Stimulated activated naive CD8-positive, alpha-beta T cell treated with anti-CD3 and anti-CD28 coated beads, Interleukin-15, Interleukin-2, amounts not matched to agents 100 U/mL and 50 U/mL, for 24 hours (primary cell): ENCODE results near the gene COX7A2.

Source experiments
- ATAC-seq: fragments of 150-1000 bp; cut with Tn5 transposase; one replicate; pipeline ENCODE4 v1.10.0; 2021
- DNase-seq: peaks from one replicate; pipeline ENCODE4 v3.0.0; 2021

The COX7A2 gene

DNA sequence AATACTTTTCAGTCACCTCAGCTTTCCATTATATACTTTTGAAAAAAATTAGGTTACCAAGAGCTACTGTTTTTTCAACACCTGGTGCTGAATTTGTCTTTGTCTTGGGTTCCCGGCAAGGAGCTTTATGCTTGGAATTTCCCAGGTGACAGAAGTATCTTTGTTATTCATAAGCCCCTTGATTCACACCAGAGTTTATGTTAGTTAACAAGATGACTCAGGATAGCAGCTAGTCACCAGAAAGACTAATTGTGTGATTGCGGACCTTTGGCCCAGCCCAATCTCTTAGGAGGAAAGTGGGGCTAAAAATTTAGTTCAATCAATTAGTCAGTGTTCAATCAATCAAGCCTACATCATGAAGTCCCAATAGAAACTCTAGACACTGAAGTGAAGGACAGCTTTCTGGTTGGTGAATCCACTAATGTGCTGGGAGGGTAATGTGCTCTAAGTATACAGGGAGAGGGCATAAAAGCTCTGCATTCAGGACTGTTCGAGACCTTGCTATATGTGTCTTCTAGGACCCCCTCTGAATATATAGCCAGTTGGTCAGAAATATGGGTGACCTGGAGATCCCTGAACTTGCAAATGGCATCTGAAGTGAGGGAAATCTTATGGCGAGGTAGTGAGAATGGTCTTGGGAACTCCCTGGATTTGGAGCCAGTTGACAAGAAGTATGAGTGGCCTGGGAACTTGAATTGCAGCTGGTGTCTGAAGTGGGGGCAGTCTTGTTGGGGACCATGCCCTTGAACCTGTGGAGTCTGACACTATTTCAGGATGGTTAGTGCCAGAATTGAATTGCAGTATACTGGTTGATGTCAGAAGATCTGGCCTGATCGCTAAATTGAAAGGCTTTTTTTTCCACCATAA, 24.8 kb upstream of the COX7A2 start:
- DNase-seq (no peak), ATAC-seq (peak; percentile 65)

DNA sequence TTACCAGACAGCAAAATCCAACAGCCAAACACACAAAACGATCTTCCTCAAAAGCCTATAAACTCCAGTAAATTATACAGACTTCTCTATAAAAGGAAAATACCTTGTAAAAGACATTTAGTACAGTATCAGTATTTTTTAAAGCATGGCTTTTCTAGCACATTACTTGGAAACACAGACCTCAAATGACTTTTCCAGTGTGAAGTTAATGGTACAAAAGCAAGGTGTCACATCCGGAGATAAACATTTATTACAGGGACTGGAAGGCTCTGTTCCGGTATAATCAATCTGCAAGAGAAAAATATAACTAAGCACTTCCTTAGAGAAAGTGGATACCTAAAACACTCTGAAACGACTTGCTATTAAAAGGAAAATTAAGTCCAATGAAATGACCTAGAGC, 23.9 kb upstream of the COX7A2 start:
- no peak for ATAC-seq
- DNase-seq, result no peak

DNA sequence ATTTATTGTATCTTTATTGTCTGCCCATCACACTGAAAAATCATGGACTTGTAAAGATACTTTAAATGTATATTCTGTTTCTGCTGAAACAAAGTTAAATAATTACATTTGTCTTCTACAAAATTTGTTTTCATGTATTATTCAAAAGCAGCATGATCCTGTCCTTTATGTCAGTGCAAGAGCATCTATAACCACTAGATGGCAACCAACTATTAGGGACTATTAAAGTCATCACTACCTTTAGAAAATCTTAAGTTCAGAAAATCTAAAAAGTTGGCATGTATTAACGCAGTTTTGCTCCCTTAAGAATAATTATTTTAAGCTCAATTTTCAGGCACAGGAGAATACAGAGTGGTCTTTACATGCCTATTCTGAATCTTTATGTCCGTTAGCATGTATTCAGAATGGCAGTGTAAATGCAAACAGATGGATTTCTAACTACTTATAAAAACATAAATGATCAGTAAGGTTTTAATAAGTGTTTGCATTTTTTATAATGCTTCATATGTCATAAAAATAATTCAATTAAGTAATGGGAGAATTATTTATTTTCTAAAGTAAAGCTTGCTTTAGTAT, 23.2 kb upstream of the COX7A2 start:
- DNase-seq (no peak), ATAC-seq (no peak)

DNA sequence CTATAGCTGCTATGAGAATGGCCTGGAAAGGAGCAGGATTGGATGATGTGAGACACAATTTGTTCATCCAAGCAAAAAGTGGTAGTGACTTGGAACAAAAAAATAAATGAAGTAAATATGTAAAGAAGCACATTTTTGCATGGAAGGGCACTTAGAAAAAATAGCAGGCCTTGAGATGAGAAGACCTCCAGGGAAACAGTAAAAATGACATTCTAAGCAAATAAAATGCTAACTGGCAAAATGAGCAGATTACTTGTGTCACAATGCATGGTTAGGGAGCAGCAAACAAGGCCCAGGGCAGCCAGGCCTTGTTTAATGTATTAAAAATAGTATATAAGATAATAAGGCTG, 19.8 kb upstream of the COX7A2 start:
- DNase-seq, result no peak
- ATAC-seq, result no peak

DNA sequence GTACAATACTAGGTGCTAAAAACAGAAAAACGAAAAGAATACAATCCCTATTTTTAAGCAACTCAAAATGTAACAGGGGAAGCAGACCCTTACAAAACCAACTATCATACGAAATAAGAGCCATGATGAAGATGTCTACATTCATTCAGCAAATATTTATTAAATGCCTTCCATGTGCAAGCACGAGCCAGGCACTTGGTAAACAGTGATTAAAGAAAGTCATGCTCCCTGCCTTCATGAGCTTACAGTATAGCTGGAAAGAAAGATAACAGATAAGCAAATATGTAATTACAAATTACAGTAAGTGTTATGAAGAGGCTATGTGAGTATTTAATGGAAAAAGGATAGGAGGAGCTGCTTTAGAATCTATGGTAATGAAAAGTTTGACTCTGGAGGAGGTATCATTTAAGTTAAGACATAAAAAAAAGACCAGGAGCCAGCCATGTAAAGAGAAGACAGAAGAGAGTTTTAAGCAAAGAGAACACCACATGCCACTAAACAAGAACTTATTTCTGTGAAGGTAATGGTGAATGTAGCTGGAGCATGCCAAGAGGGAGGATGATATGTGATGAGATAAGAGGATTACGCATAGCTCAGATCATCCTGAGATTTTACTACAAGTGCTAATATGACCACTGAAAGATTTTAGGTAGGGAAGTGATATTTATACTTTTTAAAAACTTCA, 19.3 kb upstream of the COX7A2 start:
- no peak for ATAC-seq

DNA sequence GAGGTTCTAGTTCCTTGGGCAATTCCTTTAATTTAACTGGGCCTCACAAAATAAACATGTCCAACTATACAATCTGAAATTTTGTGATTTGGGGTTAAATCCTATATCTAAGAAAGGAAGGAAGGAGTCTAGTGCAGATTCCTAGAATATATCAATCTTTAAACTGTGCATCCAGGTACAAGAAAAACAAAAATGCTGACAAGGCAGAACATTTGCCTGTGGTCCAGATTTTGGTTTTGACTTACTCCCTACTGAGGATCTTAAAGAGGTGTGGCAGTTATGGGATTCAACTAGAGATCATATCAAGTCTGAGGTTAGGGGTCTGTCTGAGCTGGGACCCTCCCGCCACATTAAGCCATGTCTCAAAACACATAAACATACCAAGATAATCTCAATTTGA, 17.7 kb upstream of the COX7A2 start:
- ATAC-seq, result no peak
- no peak for DNase-seq

More for the DNA sequence above, 19.3 kb upstream of the COX7A2 start:
- DNase-seq, result no peak

DNA sequence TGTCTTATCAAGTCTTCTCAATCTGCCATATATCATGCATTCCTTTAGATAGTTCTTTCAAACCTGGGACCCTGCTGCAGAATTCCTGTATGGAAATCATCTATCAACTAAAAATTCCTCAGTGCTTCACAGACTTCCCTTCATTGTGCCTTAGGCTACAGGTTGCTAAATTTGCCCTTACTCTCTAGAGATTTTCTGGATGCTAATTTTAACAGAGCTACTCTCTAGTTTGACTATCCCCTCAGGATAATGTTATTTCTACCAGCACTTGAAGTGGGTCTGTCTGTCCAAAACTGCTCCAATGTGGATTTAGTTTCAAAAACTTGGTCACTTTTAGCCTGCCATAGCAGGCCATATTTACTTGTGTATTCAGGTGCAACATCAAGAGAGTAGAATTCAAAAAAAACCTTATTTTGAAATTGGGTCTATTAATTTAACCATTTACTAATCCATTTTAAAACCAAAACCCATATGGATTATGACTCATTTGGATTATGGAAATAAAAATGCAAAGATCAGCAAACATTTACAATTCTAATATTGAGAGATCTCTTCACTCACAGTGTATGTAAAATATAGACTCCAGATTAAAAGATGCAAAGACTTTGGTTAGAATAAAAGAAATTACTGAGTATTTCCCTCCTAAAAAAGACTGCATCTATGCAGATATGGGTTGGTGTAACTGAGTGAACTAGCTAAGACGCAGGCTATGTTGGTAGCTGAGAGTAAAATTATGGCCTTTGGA, 13.9 kb upstream of the COX7A2 start:
- ATAC-seq, result no peak

DNA sequence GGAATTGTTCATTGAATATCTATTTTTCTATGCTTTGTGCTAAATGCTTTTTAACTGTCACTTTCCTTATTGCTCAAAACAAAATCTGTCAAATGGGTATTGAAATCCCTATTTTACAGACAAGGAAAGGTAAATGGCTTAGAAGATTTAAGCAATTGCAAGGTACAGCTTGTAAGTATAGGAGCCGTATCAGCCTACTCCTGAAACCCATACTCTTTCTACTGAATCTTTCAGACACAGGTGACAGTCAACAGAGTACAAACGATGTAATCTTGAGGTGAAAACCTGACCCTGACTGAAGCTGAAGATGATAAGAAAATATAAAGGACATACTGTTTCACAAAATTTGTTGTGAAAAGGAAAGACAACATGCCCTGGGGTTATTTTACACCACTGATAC, 7.0 kb upstream of the COX7A2 start:
- DNase-seq (no peak), ATAC-seq (no peak)

More for the DNA sequence above, 13.9 kb upstream of the COX7A2 start:
- DNase-seq, result no peak

DNA sequence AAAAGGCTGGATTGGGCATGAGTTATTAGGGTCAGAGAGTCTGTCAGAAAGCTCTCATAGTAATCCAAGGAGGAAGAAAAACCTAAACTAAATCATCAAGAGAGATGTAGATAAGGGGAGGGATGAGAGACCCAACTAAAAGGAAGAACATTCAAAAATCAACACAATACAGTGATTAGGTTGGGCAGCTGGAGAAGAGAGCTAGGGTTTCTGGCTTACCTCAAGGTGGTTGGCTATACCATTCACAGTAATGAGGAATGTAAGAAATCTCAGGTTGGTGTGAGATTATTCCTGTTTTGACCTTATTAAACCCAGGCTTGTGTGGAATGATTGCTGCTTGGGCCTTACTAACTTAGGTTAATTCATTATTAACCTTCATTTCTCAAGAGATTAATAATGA, 6.2 kb upstream of the COX7A2 start:
- ATAC-seq, result no peak
- no peak for DNase-seq

DNA sequence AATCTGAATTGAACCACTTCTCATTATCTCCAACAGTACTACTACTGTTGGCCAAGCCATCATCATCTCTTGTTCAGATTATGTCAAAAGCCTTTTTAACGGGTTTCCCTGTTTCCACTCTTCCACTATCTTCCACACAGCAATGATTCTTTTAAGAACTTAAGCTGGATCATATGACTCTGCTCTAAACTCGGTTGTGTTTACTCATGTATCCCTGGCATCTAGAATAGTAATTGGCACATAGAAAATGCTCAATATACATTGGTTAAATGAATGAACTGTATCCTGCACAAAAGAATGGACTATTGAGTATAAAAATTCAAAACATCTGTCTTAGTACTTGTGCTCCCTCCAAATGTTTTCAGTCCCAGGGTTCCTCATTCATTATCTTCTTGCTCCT, 2.8 kb upstream of the COX7A2 start:
- ATAC-seq (no peak), DNase-seq (no peak)

DNA sequence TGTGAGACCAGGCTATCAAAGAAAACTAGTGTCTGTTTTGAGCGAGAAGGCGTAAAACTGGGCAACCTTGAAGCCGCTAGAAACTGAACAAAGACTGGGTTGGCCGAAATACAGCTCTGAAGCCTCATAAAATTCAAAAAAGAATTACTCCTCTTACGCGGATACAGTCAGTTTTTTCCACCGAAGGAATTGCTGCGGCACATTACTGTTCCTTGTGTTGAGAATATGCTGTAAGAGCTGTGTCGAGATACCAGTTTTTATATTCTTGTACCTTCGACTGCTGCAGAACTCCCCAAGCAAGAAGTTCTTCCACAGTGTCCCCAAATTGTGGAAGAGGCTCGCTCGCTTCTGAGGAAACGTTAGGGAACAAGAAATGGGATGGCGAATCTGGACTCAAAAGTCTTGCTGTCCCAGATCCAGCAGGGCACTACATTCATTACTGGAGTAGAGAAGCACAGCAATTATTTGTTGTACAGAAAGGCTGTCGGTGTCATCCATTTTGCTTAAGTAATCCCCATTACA, 523 bp upstream of the COX7A2 start:
- ATAC-seq, result no peak
- no peak for DNase-seq

DNA sequence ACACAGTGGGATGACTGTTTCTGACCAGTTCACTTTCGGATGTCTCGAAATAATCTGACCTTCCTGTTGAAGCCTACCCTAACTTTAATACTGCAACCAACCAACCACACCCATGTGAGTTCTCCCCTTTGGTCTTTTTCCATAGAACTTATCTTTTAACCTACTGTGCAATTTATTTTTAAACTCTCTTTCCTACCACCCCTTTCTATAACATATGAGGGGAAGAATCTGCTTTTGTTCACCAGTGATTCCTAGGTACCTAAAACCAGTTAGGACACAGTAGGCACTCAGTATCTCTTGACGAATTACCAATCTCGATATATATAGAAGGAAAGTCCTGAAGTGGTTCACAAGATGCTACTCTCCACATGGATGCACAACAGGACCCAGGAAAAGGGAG, 7.0 kb downstream of the COX7A2 start:
- ATAC-seq, result no peak
- DNase-seq, result no peak

DNA sequence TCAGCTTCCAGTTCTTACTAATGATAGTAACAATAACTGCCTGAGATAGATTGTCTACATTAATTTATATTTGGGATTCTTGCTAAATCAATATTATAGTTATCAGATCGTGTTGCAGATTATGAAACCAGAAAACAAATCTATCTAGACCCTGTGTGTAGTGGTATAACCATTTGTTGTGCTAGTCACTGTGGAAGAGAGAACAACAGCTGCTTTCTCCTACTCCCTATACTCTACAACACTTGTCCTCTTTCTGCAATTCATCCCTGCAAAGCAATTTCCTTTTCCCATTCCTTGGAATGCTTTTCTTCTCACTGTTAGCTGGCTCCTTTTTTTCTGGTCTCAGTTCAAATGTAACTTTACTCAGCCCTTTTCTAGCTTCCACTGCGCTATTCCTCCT, 8.3 kb downstream of the COX7A2 start:
- ATAC-seq (no peak), DNase-seq (no peak)

DNA sequence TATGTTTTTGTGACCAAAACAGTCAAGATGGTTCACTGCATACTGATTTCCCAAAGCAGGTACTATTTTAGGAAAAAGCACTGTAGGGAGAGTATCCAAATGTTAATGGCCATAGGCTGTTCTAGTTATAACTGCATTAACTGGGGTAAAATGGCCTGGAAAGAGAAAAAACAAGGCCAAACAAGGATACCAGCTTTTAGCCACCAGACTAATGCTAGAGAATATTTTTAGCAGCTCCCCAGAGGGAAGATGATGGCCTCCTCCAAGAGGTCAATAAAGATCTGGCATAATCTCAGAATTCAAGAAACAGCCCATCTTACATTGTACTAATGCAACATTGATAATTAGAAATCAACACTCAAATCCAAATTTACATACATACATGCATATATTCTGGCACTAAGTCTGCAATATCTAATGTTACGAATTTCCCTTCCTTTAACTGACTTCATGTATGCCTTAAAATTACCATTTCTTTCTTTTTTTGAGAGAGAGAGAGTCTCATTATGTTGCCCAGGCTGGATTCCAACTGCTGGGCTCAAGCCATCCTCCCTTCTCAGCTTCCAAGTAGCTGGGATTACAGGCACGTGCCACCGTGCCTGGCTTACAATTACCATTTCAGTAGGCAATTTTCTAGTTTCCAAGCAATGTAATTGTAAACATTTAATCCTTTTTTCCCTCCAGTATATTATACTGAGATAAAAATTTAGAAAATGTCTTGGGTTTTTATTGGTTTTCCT, 9.3 kb downstream of the COX7A2 start:
- ATAC-seq (no peak), DNase-seq (no peak)

DNA sequence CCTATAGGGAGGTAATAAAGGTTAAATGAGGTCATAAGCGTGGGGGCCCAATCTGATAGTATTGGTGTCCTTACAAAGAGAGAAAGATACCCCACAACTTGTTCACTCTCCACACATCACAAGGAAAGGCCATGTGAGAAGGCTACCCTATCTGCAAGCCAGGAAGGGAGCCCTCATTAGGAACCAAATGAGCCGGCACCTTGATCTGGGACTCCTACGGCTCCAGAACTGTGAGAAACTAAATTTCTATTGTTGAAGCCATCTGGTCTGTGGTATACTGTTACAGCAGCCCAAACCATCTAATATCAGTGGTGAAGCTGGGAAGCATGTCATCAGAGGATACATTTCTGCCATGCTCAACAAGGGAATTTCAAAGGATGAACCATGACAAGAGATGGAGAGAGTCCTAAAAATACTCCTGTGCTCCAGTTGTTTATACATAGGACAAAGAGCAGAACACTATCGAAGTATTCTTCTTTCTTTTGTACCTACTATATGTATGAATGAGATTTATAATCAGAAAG, 10.4 kb downstream of the COX7A2 start:
- DNase-seq (no peak), ATAC-seq (no peak)

DNA sequence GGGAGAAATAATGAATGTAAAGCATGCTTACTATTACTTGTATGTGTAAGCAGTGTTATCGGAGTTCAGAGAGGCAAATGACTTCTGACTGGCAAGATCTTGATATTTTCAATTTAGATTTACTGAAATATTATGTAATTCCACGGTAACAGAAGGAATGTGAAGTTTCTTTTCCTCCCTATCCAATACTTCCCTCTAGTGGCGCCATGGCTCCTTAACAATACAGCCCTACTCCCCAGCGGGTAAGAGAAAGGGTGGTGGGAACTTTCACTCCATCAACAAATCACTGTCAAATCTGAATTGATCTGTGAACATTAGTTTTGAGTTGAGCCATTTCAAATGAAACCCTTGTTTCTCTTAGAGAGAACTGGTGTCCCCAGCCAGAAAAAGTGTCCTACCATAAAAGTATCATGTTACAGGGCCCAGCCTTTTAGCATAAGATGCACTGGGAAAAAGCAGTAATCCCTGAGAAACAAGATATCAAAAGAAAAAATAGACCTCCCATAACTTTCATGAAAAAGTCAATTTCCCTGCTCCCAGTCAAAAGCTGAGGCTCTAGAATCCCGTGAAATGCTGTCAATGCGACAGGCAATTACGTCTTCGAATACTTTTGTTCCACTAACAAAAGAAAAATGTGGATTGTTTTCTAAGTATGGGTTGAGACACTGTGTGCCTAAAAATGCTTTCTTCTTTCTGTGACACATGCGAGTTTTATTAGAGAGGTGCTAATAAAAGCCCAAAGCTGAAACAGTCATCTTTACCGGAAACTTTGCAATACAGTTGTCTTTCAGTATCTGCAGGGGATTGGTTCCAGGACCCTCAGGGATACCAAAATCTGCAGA, 12.9 kb downstream of the COX7A2 start:
- ATAC-seq (no peak), DNase-seq (no peak)

DNA sequence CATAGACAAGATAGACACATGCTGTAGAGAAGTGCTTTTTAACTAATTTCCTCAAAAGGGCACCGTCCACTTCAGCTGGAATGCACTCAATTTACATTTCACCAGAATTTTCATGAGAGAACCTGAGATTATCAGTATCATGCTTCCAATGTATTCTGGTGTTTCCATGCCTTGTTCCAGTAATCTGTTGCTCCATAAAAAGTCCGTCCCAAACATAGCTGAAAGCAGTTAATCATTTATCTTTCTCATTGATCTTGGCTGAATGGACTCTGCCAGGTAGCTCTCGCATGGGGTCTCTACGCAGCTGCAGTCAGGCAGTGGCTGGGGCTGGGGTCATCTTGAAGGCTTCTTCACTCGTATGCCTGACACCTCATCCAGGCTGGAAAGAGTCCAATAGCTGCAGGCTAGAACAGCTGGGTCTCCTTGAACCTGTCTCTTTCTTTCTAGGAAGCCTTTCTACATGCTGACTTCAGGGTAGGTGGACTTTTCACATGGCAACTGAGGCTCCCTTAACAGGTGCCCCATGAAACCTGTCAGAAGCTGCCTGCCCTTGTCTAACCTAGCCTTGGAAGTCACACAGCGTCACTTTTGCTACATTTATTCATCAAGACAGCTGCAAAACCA, 19.2 kb downstream of the COX7A2 start:
- no peak for DNase-seq

DNA sequence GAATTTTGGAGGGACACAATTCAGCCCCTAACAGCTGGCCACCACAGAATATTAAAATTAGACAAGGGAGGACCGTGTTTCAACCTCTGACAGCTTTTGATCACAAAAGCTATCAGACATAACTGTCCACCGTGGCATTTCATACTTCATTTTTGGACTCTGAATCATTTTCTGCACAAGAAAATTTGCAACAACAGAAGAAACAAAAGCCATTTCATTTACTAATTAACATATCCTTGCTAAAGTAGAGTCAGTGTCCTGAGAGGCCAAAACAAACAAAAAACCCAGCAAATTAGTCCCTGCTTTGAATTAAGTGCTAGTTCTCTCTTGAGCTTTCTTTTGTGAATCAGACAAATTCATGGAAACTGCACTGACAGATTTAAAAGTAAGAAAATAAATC, 20.2 kb downstream of the COX7A2 start:
- DNase-seq (no peak), ATAC-seq (no peak)

More for the DNA sequence above, 19.2 kb downstream of the COX7A2 start:
- ATAC-seq, result no peak

DNA sequence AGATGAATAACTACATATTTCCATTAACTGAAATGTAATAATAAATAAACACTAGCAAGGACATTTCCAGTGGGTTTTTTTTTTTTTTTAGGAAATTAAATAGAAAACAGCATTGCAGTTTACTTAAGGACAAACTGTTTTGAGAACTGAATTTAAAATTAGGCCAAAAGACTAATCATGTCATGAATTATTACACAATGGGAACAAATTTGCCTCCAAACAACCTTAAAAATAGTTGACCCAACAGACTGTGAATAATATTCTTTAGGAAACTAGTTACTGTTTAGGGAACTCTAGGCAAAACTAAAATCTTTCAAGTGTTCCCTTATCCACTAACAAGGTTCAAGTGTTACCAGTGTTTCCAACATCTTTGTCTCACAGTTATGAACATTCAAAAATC, 21.3 kb downstream of the COX7A2 start:
- no peak for ATAC-seq
- DNase-seq, result no peak

DNA sequence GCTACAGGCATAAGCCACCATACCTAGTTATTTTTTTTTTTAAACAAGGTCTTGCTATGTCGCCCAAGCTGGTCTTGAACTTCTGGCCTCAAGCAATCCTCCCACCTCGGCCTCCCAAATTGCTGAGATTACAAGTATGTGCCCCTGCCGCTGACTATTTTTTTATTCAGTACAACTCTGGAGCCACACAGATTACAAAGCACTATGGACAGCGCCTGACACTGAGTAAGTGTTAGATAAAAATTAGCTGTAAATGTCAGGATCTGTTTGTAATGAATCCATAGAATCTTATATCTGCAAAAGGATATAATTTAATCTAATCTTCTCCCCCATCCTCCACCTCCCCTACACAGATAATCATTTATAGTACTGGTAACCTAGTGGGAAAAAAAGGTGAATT, 22.5 kb downstream of the COX7A2 start:
- no peak for ATAC-seq
- DNase-seq, result no peak
